Parathyroid adenoma (tissue), 2 donors: Measurements from ENCODE around the gene BCL11A.

Experiments used
- H2AFZ ChIP-seq: fragments of 300-600 bp; sonication (generic); one replicate; pipeline ENCODE4 v1.7.0; 2017; ENCODE audit warnings: antibody characterized with exemption, mild to moderate bottlenecking
- H3K27ac ChIP-seq: fragments of 300-600 bp; sonication (generic); one replicate; pipeline ENCODE4 v1.7.0; 2017
- H3K27me3 ChIP-seq: fragments of 300-600 bp; sonication (generic); one replicate; pipeline ENCODE4 v1.7.0; 2017; ENCODE audit warnings: low read length; ENCODE audit not compliant: control insufficient read depth, insufficient read depth
- H3K36me3 ChIP-seq: fragments of 300-600 bp; sonication (generic); one replicate; pipeline ENCODE4 v1.7.0; 2017; ENCODE audit warnings: low read length; ENCODE audit not compliant: control insufficient read depth, insufficient read depth
- H3K4me1 ChIP-seq: fragments of 300-600 bp; sonication (generic); one replicate; pipeline ENCODE4 v1.7.0; 2017; ENCODE audit warnings: control low read depth
- H3K4me2 ChIP-seq: fragments of 300-600 bp; sonication (generic); one replicate; pipeline ENCODE4 v1.7.0; 2017; ENCODE audit warnings: low read length
- H3K4me3 ChIP-seq: fragments of 300-600 bp; sonication (generic); one replicate; pipeline ENCODE4 v1.7.0; 2017; ENCODE audit warnings: low read depth, low read length
- H3K79me2 ChIP-seq: fragments of 300-600 bp; sonication (generic); one replicate; pipeline ENCODE4 v1.7.0; 2017; ENCODE audit warnings: control low read depth
- H3K9ac ChIP-seq: fragments of 300-600 bp; sonication (generic); one replicate; pipeline ENCODE4 v1.7.0; 2017; ENCODE audit warnings: mild to moderate bottlenecking
- H3K9me3 ChIP-seq: fragments of 300-600 bp; sonication (generic); one replicate; pipeline ENCODE4 v1.7.0; 2017; ENCODE audit warnings: low read length; ENCODE audit not compliant: control insufficient read depth
- CTCF ChIP-seq: fragments of 300-600 bp; sonication (generic); IDR thresholded peaks from one replicate; pipeline ENCODE4 v1.7.0; 2017; ENCODE audit warnings: antibody characterized with exemption, mild to moderate bottlenecking
- donor health status: primary hyperparathyroidism.

Gene BCL11A

GRCh38 chr2:60538101-60538500 lies 15.4 kb downstream of the BCL11A start:
- TF ChIP-seq CTCF, result no peak
- Histone ChIP-seq H3K9me3 (no peaks in the 10 kb centered on the region), H3K4me3 (no peak overlapping the region), H3K4me2 (no peak overlapping the region), H3K9ac (no peak overlapping the region), H3K27ac (no peak overlapping the region), H3K36me3 (no peaks in the 10 kb centered on the region), H2AFZ (no peak overlapping the region), H3K4me1 (no peaks in the 10 kb centered on the region), H3K79me2 (no peaks in the 10 kb centered on the region), H3K27me3 (no peaks in the 10 kb centered on the region)

GRCh38 chr2:60536746-60537145 lies 16.7 kb downstream of the BCL11A start:
- Histone ChIP-seq H3K9ac (no peak overlapping the region), H3K79me2 (no peaks in the 10 kb centered on the region), H3K4me3 (no peak overlapping the region), H3K36me3 (no peaks in the 10 kb centered on the region), H3K9me3 (no peaks in the 10 kb centered on the region), H3K4me2 (no peak overlapping the region), H3K27me3 (no peaks in the 10 kb centered on the region), H3K27ac (no peak overlapping the region), H3K4me1 (no peaks in the 10 kb centered on the region), H2AFZ (no peak overlapping the region)
- no peak for TF ChIP-seq CTCF

- no peak overlapping the region for H3K4me2 ChIP-seq
- H3K4me1 ChIP-seq, result no peaks in the 10 kb centered on the region
- H2AFZ ChIP-seq, result no peak overlapping the region
- no peaks in the 10 kb centered on the region for H3K79me2 ChIP-seq
- no peaks in the 10 kb centered on the region for H3K36me3 ChIP-seq
- H3K27ac ChIP-seq, result no peak overlapping the region
- no peak overlapping the region for H3K9ac ChIP-seq
- H3K4me3 ChIP-seq, result no peak overlapping the region
- no peaks in the 10 kb centered on the region for H3K9me3 ChIP-seq
- no peak for TF ChIP-seq CTCF
- H3K27me3 ChIP-seq, result no peaks in the 10 kb centered on the region
Measured at GRCh38 chr2:60535685-60536312, 17.7 kb downstream of the BCL11A start.

- Histone ChIP-seq H3K27me3 (no peaks in the 10 kb centered on the region), H3K9ac (no peak overlapping the region), H3K4me2 (no peak overlapping the region), H3K79me2 (no peaks in the 10 kb centered on the region), H3K4me3 (no peak overlapping the region), H3K27ac (no peak overlapping the region), H3K36me3 (no peaks in the 10 kb centered on the region), H3K9me3 (no peaks in the 10 kb centered on the region), H2AFZ (no peak overlapping the region), H3K4me1 (no peaks in the 10 kb centered on the region)
- no peak for TF ChIP-seq CTCF
Measured at GRCh38 chr2:60534892-60535684, 18.4 kb downstream of the BCL11A start.
